ENCODE measurements around the gene TUBB4A.

DNA sequence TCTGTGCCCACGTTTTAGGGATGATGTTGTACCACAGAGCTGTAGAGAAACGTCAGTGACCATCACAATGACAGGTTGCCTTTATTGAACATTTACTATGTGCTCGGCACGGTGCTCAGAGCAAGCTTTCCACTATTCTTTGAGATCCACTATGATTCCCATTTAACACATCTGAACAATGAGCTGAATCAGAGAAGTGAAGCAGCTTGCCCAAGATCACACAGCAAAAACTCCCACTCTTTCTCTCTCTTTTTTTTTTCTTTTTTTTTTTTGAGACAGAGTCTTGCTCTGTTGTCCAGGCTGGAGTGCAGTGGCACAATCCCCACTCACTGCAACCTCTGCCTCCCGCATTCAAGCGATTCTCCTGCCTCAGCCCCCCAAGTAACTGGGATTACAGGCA lies 20.6 kb upstream of the TUBB4A start:
- TF ChIP-seq CTCF (conservative IDR thresholded peaks at IDR 0.05; ENCODE audit: low read length) (no peak), EZH2phosphoT487 (IDR thresholded peaks at IDR 0.05; ENCODE audit: borderline replicate concordance) (no peak)
